Measurements from ENCODE around the gene PACRG. TPM values are rescaled to one million over a fixed set of nuclear protein-coding genes. Genes with fewer than 3 reads are reported as not detected.

PACRG gene
- total RNA-seq, 1 experiment from 2014 or later = not detected

DNA sequence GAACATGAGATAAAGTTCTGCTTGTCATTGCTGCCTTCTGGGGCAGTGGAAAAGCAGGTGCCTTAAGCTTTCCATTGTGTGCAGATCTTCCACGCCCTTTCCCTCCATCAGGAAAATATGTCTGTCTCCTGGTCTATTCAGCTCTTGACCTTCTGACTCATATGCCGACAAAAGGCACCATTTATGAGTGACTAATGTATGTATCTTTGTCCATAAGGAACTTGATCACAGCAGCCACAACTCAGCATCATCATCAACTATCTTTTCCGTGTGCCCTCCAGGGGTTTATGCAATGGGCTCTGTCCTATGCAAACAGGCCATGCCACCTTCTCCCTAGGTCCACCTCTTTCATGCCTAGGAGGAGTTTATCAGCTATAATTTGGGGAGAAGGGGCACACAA is 584.1 kb downstream of the PACRG start:
- peaks cover 12% of the 10 kb centered on the region for H3K4me1 Mint-ChIP-seq (ENCODE audit: low read depth, unreplicated experiment)
- H3K36me3 Mint-ChIP-seq (ENCODE audit: insufficient read depth, unreplicated experiment) = no peaks in the 10 kb centered on the region
- no peaks in the 10 kb centered on the region for H3K27me3 ChIP-seq (replicated peaks; ENCODE audit: control insufficient read depth, insufficient read depth, low read length)
- no peak overlapping the region for H3K4me3 Mint-ChIP-seq (ENCODE audit: unreplicated experiment)
- no TSS peak for BruUV-seq (replicated peaks)
- H3K4me3 ChIP-seq (ENCODE audit: low read depth, low read length) = no peak overlapping the region
- H3K27ac Mint-ChIP-seq (ENCODE audit: unreplicated experiment) = no peak overlapping the region
- POLR2A ChIA-PET = no interaction called here
- H3K36me3 ChIP-seq (ENCODE audit: control insufficient read depth, insufficient read depth, low read length) = no peaks in the 10 kb centered on the region
- CTCF ChIA-PET = no interaction called here
- TF ChIP-seq, protein P1, sequence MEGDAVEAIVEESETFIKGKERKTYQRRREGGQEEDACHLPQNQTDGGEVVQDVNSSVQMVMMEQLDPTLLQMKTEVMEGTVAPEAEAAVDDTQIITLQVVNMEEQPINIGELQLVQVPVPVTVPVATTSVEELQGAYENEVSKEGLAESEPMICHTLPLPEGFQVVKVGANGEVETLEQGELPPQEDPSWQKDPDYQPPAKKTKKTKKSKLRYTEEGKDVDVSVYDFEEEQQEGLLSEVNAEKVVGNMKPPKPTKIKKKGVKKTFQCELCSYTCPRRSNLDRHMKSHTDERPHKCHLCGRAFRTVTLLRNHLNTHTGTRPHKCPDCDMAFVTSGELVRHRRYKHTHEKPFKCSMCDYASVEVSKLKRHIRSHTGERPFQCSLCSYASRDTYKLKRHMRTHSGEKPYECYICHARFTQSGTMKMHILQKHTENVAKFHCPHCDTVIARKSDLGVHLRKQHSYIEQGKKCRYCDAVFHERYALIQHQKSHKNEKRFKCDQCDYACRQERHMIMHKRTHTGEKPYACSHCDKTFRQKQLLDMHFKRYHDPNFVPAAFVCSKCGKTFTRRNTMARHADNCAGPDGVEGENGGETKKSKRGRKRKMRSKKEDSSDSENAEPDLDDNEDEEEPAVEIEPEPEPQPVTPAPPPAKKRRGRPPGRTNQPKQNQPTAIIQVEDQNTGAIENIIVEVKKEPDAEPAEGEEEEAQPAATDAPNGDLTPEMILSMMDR (IDR thresholded peaks at IDR 0.05; ENCODE audit: insufficient read depth in 1 of 2, low read depth in 1 of 2, low read length in 1 of 2, severe bottlenecking in 1 of 2, unreplicated experiment in 1 of 2) = no peak
- H3K27me3 Mint-ChIP-seq (ENCODE audit: insufficient read depth, unreplicated experiment) = peaks cover 3% of the 10 kb centered on the region
- intact Hi-C loops (cut with micrococcal nuclease; ENCODE audit: unreplicated experiment) = no loop called here
- H3K9me3 Mint-ChIP-seq (ENCODE audit: unreplicated experiment) = no peaks in the 10 kb centered on the region
- DNase-seq = peak in 1 of 2 experiments; percentile 5
- H3K4me1 ChIP-seq = no peaks in the 10 kb centered on the region
- no peaks in the 10 kb centered on the region for H3K9me3 ChIP-seq

DNA sequence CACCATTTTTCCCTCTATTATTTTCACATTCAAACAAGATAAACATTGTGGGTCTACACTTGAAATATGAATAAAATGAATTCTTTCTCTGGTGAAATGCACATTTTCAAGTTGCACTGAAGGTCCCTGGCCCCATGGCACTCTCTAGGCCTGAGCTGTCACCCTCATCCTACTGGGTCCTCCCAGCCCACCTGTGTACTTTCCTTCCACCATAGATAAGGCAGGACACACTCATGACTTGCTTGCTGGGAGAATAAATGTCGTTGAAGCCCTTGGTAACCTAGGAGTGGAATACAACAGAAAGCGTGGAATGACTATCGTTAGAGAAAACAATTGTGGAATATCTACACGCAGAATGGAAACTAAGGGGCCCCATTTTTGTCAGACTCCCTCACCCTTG is 585.8 kb downstream of the PACRG start:
- BruUV-seq (replicated peaks) = no TSS peak
- no peak overlapping the region for H3K27ac Mint-ChIP-seq (ENCODE audit: unreplicated experiment)
- intact Hi-C loops (cut with micrococcal nuclease; ENCODE audit: unreplicated experiment) = no loop called here
- Histone ChIP-seq H3K9me3 (no peaks in the 10 kb centered on the region), H3K36me3 (ENCODE audit: control insufficient read depth, insufficient read depth, low read length) (no peaks in the 10 kb centered on the region), H3K27me3 (replicated peaks; ENCODE audit: control insufficient read depth, insufficient read depth, low read length) (no peaks in the 10 kb centered on the region), H3K4me1 (no peaks in the 10 kb centered on the region), H3K4me3 (ENCODE audit: low read depth, low read length) (no peak overlapping the region)
- CTCF ChIA-PET = no interaction called here
- peaks cover 3% of the 10 kb centered on the region for H3K27me3 Mint-ChIP-seq (ENCODE audit: insufficient read depth, unreplicated experiment)
- POLR2A ChIA-PET = no interaction called here
- DNase-seq = no peak
- H3K9me3 Mint-ChIP-seq (ENCODE audit: unreplicated experiment) = no peaks in the 10 kb centered on the region
- TF ChIP-seq, protein P1 (IDR thresholded peaks at IDR 0.05; ENCODE audit: insufficient read depth in 1 of 2, low read depth in 1 of 2, low read length in 1 of 2, severe bottlenecking in 1 of 2, unreplicated experiment in 1 of 2) = no peak
- H3K36me3 Mint-ChIP-seq (ENCODE audit: insufficient read depth, unreplicated experiment) = no peaks in the 10 kb centered on the region
- H3K4me1 Mint-ChIP-seq (ENCODE audit: low read depth, unreplicated experiment) = peaks cover 12% of the 10 kb centered on the region
- no peak overlapping the region for H3K4me3 Mint-ChIP-seq (ENCODE audit: unreplicated experiment)

DNA sequence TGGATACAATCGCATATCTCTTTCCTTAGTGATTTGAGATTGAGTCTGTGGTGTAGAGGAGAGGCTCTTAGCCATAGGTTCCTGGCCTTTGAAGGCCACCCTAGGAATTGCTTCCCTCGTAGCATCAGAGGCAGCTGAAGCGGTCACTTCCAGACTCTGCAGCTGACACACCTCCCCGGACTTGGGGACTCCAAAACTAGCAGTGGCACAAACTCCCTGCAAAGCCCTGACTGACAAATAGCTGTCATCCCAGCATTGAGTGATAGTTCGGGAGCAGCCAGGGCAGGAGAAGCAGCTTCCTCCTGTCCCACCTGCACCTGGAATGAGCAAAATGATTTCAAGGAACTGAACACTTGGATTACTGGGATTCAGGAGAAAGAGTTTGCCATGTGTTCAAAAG is 586.2 kb downstream of the PACRG start:
- intact Hi-C loops (cut with micrococcal nuclease; ENCODE audit: unreplicated experiment) = no loop called here
- Mint-ChIP-seq H3K4me3 (ENCODE audit: unreplicated experiment) (no peak overlapping the region), H3K4me1 (ENCODE audit: low read depth, unreplicated experiment) (peaks cover 12% of the 10 kb centered on the region), H3K27ac (ENCODE audit: unreplicated experiment) (no peak overlapping the region), H3K9me3 (ENCODE audit: unreplicated experiment) (no peaks in the 10 kb centered on the region), H3K36me3 (ENCODE audit: insufficient read depth, unreplicated experiment) (no peaks in the 10 kb centered on the region), H3K27me3 (ENCODE audit: insufficient read depth, unreplicated experiment) (peaks cover 3% of the 10 kb centered on the region)
- DNase-seq = no peak
- H3K36me3 ChIP-seq (ENCODE audit: control insufficient read depth, insufficient read depth, low read length) = no peaks in the 10 kb centered on the region
- TF ChIP-seq, protein P1 (IDR thresholded peaks at IDR 0.05; ENCODE audit: insufficient read depth in 1 of 2, low read depth in 1 of 2, low read length in 1 of 2, severe bottlenecking in 1 of 2, unreplicated experiment in 1 of 2) = no peak
- BruUV-seq (replicated peaks) = no TSS peak
- H3K9me3 ChIP-seq = no peaks in the 10 kb centered on the region
- CTCF ChIA-PET = no interaction called here
- H3K4me3 ChIP-seq (ENCODE audit: low read depth, low read length) = no peak overlapping the region
- H3K4me1 ChIP-seq = no peaks in the 10 kb centered on the region
- POLR2A ChIA-PET = no interaction called here
- H3K27me3 ChIP-seq (replicated peaks; ENCODE audit: control insufficient read depth, insufficient read depth, low read length) = no peaks in the 10 kb centered on the region

Data from Caco-2 (cell line).